MM.1S (cell line): ENCODE data around the gene NFKBIE.

ENCODE experiments used
- CTCF ChIP-seq: fragments of 300-600 bp; sonication (generic); IDR thresholded peaks from 2 replicates; pipeline ENCODE4 v1.5.1; 2016; ENCODE audit warnings: antibody characterized with exemption, low read length, mixed read lengths
- EZH2phosphoT487 ChIP-seq: fragments of 300-600 bp; sonication (generic); IDR thresholded peaks from 2 replicates; pipeline ENCODE4 v1.6.1; 2018; ENCODE audit warnings: antibody characterized with exemption, low read length

DNA sequence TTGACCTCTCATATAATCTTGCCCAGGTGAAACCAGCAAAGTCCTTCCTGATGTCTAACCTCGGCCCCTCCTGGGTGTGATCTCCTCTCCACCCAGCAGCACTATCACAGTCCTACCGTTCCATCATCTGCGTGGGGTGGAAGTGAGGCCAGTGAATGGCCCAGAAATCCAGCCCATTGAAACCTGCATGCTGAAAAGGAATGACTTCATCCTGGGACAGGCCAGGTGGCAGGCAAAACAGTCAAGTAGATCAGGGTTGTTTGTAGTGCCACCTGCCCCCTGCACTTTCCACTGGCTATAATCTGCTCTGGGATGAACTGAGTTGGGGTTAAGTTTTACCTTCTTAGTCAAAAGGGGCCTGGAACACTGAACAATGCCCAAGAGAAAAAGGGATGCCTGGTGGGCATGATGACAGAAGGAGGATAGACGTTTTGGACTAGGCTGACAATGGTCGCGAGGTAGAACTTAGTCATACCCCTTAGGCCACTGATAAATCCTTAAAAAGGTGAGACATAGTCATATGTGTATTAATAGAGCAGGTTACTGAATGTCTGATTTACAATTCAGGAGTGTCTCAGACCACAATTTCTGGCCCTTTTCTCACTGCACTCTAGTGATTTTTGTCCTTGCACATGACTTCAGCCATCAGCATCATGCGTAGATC is 26.5 kb downstream of the NFKBIE start:
- TF ChIP-seq CTCF = no peak
- no peak for TF ChIP-seq EZH2phosphoT487
